Hematopoietic multipotent progenitor cell treated with erythropoietin and hydrocortisone succinate and interleukin-3 and kit ligand, for 17 days (in vitro differentiated cells): Measurements from ENCODE around the gene TRIM8.
"Not testable (repeated sequence)": the region's sequence is repeated elsewhere in the genome, so short reads cannot be mapped to it uniquely, and the experiment has no call there.

Experiments used
- DNase-seq: peaks from one replicate; pipeline ENCODE4 v3.0.0-alpha.2; 2015; ENCODE audit warnings: low spot score

The TRIM8 gene

DNA sequence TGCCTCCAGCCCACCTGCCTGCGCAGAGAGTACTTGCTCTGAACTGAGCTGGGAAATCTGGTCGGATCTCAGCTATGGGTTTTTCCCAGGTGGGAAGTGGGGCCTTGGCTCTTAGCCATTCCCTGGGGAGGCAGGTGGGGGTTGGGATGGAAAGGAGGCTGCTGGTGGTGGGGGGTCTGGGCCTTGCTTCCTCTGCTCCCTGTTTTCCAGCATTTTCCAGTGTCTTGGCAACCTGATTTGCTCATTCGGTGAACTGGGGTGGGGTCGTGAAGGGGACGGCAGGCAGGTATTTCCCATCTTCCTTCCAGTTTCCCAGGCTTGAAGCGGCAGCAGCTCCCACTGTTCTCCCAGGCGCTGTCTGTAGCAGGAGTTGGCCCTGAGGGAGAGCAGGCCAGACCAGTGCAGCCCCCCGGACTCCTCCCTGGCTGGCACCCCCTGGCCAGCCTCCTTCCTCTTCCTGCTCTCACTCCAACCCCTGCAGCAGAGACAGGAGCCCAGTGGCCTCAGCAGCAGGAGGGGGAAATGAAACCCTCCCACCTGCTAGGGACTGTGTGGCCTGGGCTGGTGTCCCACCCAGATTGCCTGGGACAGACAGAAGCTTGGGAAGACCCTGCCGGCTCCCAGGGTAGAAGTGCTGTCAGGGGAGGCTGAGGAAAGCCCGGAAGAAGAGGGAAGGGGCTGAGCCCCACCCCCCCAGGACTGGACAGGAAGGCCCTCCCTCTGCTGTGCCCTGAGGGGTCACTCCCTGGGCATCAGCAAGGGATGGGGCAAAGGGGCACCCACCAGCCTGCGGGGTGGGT lies 6.6 kb downstream of the TRIM8 start:
- DNase-seq = no peak

DNA sequence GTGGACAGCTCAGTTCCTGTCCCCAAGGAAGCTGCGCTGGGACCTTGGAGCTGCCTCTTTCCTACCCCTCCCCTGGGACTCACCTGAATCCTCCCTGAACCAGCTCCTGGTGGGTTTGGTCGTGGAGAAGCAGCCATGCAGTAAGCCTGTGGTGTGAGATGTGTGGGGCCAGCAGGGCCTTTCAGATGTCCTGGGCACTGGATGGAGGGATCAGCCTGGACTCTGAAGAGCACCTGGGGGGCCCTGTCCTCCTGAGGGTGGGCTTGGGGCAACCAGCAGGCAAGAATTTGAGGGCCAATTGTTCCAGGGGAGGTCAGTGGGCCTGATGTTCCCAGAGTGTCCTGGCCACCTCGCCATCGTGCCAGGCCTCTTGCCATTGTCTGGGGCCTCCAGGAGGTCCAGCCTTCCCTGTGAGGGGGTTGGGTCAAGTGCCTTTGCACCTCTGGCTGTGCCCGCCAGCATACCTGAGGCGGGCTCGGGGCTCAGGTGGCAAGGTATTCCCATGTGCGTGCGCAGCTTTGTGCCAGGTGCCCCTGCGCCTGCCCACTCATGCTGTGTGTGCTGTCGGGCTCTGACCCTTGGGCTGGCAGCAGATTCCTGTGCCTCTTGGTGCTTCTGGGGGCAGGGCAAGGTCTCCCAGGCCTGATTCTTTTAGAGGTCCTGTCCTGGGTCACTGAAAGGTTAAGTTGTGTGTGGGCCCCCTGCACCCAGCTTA lies 7.3 kb downstream of the TRIM8 start:
- DNase-seq = no peak

DNA sequence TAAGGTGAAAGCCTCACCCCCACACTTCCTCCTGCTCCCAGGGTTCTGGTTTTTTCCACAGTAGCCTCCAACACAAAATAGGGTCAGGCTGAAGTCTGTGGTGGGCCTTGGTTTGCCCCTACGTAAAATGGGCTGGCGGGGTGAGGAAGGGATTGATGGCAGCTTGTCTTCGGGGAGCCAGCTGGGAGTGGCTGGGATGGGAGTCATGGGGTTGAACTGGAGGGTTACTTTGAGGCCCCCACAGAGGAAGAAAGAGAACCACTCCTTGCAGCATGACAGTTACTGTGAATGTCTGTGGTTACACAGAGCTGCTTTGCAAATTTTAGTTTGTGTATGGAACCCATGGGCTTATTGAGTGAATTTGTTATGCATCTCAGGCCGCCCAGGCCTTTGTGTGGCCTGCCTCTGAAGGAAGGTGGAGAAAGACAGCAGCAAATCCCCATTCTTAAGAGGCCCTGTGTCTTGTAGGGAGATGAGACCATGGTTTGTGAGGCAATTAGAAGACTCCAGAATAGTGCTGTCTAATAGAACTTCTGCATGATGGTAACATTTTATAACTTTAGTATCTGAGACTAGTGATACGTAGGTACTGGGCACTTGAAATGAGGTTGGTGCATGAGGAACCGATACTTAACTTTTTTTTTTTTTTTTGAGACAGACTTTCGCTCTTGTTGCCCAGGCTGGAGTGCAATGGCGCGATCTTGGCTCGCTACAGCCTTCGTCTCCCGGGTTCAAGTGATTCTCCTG lies 8.1 kb downstream of the TRIM8 start:
- DNase-seq = no peak

DNA sequence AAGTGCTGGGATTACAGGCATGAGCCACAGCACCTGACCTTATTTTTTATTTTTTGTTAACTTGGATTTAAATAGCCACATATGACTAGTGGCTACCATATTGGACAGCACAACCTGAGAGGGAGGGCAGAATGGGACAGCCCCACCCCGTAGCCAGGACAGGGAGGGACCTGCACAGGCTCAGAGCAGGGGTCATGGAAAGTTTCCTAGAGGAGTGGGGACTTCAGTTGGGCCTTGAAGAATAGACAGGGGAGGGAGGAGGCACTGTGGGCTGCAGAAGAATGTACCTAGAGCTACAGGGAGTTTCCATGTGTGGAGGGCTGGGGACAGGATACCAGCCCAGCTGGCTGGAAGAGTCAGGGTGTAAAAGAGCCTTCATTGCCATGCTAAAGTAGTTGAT lies 8.8 kb downstream of the TRIM8 start:
- no peak for DNase-seq

DNA sequence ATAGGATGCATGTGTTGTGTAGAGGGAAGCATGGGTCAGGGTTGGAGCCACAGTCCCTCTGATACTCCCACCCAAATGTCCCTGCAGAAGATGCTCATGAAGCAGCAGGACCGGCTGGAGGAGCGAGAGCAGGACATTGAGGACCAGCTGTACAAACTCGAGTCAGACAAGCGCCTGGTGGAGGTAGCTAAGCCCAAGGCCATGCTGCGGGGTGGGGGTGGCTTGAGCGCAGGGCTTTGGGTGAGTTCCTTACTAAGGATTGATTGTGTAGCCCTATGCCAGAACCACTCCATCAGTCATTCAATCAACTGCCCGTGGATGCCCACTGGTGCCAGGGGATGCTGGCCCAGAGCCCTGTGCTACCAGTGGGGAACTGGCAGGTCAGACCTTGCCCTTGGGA lies 10.3 kb downstream of the TRIM8 start:
- DNase-seq = no peak

DNA sequence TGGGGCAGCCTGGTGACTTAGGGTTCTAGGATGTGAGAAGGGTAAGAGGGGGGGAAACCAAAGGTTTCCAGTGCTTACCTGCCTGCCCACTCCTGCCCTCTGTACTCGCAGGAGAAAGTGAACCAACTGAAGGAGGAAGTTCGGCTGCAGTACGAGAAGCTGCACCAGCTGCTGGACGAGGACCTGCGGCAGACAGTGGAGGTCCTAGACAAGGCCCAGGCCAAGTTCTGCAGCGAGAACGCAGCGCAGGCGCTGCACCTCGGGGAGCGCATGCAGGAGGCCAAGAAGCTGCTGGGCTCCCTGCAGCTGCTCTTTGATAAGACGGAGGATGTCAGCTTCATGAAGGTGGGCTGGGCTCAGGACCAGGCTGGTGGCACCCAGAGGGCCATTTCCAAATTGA lies 10.7 kb downstream of the TRIM8 start:
- DNase-seq = no peak

- no peak for DNase-seq
Measured at GRCh38 chr10:102656026-102656425, 11.7 kb downstream of the TRIM8 start.

DNA sequence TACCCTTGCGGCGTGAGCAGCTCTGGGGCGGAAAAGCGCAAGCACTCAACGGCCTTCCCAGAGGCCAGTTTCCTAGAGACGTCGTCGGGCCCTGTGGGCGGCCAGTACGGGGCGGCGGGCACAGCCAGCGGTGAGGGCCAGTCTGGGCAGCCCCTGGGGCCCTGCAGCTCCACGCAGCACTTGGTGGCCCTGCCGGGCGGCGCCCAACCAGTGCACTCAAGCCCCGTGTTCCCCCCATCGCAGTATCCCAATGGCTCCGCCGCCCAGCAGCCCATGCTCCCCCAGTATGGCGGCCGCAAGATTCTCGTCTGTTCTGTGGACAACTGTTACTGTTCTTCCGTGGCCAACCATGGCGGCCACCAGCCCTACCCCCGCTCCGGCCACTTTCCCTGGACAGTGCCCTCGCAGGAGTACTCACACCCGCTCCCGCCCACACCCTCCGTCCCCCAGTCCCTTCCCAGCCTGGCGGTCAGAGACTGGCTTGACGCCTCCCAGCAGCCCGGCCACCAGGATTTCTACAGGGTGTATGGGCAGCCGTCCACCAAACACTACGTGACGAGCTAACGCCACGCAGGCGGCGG lies 12.6 kb downstream of the TRIM8 start:
- no peak for DNase-seq

- DNase-seq = no peak
Measured at GRCh38 chr10:102657451-102657850, 13.2 kb downstream of the TRIM8 start.

DNA sequence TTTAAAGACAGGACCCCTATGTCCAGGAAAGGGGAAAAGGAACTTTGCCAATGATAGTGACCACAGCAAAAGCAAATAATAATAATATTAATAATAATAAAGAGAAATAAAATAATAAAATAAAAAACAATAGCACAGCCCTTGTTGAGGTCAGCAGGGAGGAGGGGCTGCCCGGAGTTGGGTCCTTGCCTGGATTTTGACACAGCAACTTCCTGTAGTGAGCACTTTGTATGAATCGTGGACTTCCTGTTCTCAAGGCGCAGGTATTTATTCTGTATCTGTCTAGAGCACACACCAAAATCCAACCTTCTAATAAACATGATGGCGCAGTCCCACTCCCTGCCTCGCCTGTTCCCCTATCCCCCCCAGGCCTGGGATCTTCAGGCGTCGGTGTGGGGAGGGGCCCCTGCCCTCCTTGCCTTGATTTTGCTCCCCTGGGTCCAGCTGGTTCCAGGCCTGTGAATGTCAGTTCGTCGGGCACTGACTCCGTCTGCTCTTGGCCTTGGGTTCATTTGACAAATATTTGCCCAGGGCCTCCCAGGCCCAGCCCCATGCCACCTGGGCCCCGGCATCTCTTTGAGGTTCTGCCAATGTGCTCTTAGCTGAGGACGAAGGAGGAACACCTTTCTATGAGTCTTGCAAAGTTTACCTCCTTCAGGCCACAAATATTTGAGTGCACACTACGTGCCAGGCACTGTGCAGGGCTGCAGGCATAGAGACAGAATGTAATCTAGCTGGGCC lies 13.9 kb downstream of the TRIM8 start:
- DNase-seq = no peak

DNA sequence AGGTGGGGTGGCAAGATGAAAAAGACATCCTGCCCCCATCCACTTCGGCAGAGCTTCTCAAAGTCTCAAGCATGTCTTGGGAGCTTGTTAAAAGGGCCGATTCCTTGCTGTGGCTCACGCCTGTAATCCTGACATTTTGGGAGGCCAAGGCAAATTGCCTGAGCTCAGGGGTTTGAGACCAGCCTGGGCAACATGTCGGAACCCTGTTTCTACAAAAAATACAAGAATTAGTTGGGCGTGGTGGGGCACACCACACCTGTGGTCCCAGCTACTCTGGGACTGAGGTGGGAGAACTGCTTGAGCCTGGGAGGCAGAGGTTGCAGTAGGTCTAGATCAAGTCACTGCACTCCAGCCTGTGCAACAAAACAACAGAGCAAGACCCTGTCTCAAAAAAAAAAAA lies 14.5 kb downstream of the TRIM8 start:
- DNase-seq = no peak

- DNase-seq = no peak
Measured at GRCh38 chr10:102660888-102661657, 16.8 kb downstream of the TRIM8 start.

- DNase-seq = no peak
Measured at GRCh38 chr10:102661658-102662028, 17.4 kb downstream of the TRIM8 start.

- DNase-seq = no peak
Measured at GRCh38 chr10:102665904-102666509, 21.7 kb downstream of the TRIM8 start.

DNA sequence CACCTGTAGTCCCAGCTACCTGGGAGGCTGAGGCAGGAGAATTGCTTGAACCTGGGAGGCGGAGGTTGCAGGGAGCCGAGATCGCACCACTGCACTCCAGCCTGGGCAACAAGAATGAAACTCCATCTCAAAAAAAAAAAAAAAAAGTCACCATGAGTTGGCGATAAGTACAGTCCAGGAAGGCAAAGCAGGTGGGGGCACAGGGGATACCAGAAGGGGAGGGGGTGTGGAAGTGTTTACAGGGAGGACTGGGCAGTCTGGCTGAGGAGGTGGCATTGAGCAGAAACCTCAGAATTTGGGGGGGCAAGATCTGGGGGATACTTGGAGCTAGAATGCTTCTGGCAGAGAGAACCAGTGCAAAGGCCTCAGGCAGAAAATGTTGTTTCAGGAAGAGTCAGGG lies 23.1 kb downstream of the TRIM8 start:
- DNase-seq = not testable (repeated sequence)

DNA sequence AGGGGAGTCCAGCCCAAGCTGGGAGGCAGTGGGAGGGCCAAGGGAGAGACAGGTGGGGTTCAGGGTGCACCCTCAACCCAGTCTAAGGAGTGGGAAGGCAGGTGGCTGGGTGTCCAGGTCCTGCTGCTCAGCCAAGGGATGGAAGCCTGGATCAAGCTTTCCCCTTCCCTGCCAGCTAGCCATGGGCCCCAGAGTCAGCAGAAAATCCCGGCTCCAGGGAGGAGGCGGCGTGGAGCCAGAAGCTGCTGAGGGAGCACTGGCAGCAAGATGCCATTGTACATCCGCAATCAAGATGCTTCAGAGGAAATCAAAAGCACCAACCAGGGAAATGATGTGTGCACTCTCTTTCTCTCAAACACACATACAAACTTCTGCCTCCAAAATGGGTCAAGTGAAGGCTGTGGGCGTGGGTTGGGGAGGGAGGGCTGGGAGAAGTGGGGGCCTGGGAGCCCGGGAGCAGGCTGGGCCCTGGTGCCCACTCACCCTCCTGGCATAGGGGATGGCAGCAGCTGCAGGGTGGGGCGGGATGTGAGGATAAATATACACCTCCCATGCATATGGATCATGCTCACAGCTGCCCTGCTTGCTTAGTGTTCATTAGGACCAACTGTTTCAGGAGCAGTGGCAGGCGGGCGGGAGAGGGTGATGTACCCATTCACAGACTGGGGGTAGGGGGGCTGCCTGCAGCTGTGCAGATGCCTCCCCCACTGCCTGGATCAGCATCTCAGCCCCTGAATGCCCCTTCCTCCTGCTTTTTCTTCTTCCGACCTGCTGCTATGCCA lies 24.2 kb downstream of the TRIM8 start:
- DNase-seq = no peak

DNA sequence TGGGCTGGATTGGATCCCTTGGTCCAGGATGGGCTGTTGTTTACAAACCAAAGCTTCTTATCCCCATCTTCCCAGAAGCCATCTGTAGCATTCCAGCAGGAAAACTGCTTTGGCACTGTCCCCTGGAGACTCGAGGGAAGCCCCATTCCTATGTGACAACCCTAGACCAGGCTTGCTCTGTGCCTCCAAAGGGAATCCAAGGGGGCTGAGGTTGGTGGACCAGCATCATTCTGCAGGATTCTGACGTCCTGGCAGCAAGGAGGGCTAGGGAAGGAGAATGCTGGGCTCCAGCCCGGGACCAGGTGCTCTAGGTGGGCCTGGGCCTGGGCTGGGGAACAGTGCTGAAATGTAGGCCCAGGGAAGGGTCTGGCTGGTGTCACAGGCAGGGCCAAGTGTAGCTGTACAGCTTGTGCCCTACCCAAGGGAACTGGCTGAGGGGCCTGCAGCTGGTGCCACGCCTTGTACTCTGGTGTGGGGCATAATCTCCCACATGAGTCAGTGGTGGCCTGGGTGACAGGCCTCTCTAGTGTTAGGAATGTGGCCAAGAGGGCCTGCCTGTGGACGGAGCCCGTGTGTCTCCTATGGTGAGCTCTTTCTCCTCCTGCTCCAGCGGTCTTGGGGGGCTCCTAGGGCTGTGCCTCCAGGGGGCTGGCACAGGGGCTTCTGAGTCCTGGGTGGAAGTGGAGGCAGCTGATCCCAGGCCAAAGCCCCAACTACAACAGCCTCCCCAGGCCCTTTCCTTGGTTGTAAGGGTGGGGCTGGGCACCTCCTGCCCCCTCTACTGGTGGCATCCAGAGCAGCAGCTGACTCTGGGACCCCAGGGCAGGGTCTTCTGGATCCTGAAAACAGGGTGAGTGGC lies 25.2 kb downstream of the TRIM8 start:
- DNase-seq = no peak

DNA sequence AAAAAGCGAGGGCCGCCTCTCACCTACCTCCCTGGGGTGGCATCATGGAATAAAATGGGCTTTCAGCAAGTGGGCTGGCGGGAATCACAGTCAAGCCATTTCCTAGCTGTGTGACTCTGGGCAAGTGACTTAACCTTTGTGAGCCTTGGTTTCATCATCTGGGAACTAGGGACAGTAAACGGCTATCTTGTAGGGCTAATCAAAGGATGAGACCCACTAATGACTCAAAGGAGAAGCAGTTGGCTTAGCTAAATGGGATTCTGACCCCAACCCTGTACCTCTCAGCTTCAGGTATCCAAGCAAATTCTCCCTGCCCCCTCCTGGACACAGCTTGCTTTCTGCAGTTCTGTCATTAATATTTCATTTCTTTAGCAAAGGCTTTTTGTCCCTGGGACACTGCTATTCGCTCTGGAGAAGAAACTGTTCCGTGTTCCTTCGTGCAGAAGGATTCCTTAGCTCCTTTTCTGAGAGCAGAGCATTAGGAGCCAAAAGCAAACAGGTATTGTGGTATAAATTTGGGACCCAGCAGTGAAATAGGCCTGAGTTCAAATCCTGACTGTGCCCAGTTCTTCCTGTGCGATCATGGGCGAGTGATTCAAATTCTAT lies 25.9 kb downstream of the TRIM8 start:
- no peak for DNase-seq
